Tibial nerve (tissue), 3 donors: Measurements from ENCODE around the gene ZNF219.

Source experiments
- POLR2A ChIP-seq, 2 donors: fragments of 450-650 bp; IDR thresholded peaks; one replicate each; pipeline ENCODE4 v1.6.1; 2017; ENCODE audit warnings: antibody characterized with exemption in 2 of 2, mild to moderate bottlenecking in 2 of 2, moderate library complexity in 2 of 2
- TF ChIP-seq, protein P1 (sequence below), 5 experiments: fragments of 200-600 bp in 3 of 5; fragments of 450-650 bp in 2 of 5; sonication (generic) in 3 of 5; IDR thresholded peaks; one replicate each; pipeline ENCODE4 v1.5.1; 2016 to 2019; ENCODE audit warnings: antibody characterized with exemption in 5 of 5, mild to moderate bottlenecking in 3 of 5, moderate library complexity in 2 of 5

DNA sequence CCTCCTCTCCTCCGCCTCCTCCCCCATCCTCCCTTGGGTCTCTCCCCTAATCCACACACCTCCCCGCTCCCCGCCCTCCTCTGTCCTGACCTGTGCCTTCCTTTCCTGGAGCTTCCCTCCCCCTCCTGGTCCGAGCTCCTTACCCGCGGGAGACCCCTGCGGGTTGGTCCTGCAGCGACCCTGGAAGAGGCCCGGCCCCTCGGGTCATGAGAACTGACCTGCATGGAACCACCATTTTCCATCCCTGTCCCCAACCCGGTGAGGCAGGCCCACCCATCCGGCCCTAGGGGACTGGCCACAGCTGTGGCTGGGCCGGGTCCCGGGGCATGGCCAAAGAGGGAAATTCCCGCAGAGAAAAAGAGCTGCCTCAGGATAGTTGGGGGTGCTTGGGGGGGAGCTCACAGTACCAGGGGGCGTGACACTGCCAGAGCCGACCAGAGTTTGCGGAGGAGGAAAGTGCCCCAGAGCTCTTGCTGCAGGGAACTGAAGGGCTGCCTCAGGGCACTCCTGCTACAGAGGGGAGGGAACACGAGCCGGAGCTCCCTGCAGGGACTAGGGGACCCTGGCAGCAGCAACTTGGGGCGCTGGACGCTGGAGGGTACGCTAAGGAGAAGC lies 27.7 kb downstream of the ZNF219 start:
- TF ChIP-seq, protein P1, sequence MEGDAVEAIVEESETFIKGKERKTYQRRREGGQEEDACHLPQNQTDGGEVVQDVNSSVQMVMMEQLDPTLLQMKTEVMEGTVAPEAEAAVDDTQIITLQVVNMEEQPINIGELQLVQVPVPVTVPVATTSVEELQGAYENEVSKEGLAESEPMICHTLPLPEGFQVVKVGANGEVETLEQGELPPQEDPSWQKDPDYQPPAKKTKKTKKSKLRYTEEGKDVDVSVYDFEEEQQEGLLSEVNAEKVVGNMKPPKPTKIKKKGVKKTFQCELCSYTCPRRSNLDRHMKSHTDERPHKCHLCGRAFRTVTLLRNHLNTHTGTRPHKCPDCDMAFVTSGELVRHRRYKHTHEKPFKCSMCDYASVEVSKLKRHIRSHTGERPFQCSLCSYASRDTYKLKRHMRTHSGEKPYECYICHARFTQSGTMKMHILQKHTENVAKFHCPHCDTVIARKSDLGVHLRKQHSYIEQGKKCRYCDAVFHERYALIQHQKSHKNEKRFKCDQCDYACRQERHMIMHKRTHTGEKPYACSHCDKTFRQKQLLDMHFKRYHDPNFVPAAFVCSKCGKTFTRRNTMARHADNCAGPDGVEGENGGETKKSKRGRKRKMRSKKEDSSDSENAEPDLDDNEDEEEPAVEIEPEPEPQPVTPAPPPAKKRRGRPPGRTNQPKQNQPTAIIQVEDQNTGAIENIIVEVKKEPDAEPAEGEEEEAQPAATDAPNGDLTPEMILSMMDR (IDR thresholded peaks at IDR 0.05): no peak
- no peak for TF ChIP-seq POLR2A (IDR thresholded peaks at IDR 0.05)
